Measurements from ENCODE around the gene LIN37.

Gene LIN37

DNA sequence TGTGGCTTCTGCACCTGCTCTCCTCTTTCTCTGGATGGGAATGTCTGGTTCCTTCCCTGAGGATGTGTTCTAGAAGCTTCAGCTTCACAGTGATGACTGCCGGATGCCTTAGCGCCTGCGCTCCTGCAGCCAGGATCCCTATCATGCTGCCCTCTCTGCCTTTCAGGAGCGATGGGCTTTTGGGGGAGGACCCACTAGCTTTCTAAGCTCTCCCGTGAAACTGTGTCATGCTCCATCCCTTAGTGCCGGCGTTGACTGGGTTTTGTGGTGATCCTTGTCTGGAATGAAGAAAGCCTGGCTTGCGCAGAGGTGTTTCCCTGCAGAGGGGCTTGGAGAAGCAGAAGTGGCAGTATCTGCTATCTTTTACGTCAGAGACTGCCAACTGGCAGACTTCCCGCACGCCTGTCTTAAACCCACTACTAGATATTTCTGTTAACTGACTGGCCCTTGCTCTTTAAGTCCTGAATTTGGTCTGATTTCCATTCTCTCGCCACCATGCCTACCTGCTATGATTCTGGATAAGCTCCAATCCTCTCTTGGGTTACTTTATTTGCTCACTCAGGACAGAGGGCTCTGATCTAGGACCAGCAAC is 34.4 kb upstream of the LIN37 start:
- Histone ChIP-seq H3K36me3 (ENCODE audit: control insufficient read depth, insufficient read depth, low read length) (no peaks in the 10 kb centered on the region), H3K9me3 (ENCODE audit: control insufficient read depth, low read length) (no peaks in the 10 kb centered on the region), H3K4me3 (ENCODE audit: insufficient read depth, low read depth, low read length) (no peak overlapping the region), H3K27ac (ENCODE audit: insufficient read depth, low read depth, low read length, poor library complexity, severe bottlenecking) (no peak overlapping the region), H3K27me3 (ENCODE audit: control insufficient read depth, insufficient read depth, low read length, poor library complexity, severe bottlenecking) (peaks cover 29% of the 10 kb centered on the region), H3K4me1 (ENCODE audit: control insufficient read depth, insufficient read depth, low read length) (peaks cover 23% of the 10 kb centered on the region)
- 90% methylated on average over 12 of the region's 12 CpGs for WGBS, 2 experiments

DNA sequence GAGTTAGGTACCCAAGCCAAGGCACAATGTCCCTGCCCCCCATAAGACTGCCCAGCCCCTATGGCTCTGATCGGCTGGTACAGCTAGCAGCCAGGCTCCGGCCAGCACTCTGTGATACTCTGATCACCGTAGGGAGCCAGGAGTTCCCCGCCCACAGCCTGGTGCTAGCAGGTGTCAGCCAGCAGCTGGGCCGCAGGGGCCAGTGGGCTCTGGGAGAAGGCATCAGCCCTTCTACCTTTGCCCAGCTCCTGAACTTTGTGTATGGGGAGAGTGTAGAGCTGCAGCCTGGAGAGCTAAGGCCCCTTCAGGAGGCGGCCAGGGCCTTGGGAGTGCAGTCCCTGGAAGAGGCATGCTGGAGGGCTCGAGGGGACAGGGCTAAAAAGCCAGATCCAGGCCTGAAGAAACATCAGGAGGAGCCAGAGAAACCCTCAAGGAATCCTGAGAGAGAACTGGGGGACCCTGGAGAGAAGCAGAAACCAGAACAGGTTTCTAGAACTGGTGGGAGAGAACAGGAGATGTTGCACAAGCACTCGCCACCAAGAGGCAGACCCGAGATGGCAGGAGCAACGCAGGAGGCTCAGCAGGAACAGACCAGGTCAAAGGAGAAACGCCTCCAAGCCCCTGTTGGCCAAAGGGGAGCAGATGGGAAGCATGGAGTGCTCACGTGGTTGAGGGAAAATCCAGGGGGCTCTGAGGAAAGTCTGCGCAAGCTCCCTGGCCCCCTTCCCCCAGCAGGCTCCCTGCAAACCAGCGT is 33.6 kb upstream of the LIN37 start:
- Histone ChIP-seq H3K9me3 (ENCODE audit: control insufficient read depth, low read length) (no peaks in the 10 kb centered on the region), H3K4me3 (ENCODE audit: insufficient read depth, low read depth, low read length) (no peak overlapping the region), H3K27ac (ENCODE audit: insufficient read depth, low read depth, low read length, poor library complexity, severe bottlenecking) (no peak overlapping the region), H3K36me3 (ENCODE audit: control insufficient read depth, insufficient read depth, low read length) (peaks cover under 1% of the 10 kb centered on the region), H3K27me3 (ENCODE audit: control insufficient read depth, insufficient read depth, low read length, poor library complexity, severe bottlenecking) (peaks cover 29% of the 10 kb centered on the region), H3K4me1 (ENCODE audit: control insufficient read depth, insufficient read depth, low read length) (peaks cover 27% of the 10 kb centered on the region)
- WGBS, 2 experiments: 56 to 60% methylated on average over 14 of the region's 14 CpGs

DNA sequence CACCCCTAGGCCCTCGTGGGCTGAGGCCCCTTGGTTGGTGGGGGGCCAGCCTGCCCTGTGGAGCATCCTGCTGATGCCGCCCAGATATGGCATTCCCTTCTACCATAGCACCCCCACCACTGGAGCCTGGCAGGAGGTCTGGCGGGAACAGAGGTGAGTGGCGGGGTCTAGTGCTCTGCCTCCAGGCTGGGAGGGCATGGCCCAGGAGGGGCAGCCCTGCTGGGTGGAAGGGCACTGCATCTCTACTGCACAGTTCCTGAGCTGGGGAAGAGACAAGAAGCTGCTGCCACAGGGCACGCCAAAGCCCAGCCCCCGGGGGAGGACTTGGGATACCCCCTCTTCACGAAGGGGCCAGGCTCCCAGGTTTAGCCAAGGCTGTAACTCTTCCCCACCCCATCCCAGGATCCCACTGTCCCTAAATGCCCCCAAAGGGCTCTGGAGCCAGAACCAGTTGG is 33.0 kb upstream of the LIN37 start:
- peaks cover 29% of the 10 kb centered on the region for H3K27me3 ChIP-seq (ENCODE audit: control insufficient read depth, insufficient read depth, low read length, poor library complexity, severe bottlenecking)
- peak overlapping the region; percentile 66 for H3K4me3 ChIP-seq (ENCODE audit: insufficient read depth, low read depth, low read length)
- H3K27ac ChIP-seq (ENCODE audit: insufficient read depth, low read depth, low read length, poor library complexity, severe bottlenecking): no peak overlapping the region
- 77 to 80% methylated on average over 7 of the region's 7 CpGs for WGBS, 2 experiments
- H3K36me3 ChIP-seq (ENCODE audit: control insufficient read depth, insufficient read depth, low read length): peaks cover 6% of the 10 kb centered on the region
- no peaks in the 10 kb centered on the region for H3K9me3 ChIP-seq (ENCODE audit: control insufficient read depth, low read length)
- H3K4me1 ChIP-seq (ENCODE audit: control insufficient read depth, insufficient read depth, low read length): peaks cover 27% of the 10 kb centered on the region

DNA sequence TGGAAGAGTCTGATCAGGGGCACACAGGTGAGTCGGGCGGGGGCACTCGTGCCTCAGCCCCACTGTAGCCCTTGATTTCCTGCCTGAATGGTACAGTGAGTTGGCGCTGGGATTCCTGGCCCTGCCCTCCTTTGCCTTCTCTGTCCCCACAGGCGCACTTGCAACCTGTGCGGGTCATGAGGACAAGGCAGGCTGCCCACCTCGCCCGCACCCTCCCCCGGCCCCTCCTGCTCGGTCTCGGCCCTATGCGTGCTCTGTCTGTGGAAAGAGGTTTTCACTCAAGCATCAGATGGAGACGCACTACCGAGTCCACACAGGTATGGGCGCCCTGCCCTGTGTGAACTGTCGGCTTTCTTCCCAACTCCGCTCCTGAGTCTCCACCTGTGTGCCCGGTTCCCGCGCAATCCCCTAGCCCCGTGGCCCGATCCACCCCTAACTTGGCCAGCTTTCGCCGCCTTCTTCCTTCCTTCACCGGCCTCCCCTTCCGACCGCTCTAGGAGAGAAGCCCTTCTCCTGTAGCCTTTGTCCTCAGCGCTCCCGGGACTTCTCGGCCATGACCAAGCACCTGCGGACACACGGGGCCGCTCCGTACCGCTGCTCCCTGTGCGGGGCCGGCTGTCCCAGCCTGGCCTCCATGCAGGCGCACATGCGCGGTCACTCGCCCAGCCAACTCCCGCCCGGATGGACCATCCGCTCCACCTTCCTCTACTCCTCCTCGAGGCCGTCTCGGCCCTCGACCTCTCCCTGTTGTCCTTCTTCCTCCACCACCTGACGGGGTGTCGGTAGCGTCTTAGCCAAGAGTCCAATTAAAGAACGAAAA is 32.2 kb upstream of the LIN37 start:
- Histone ChIP-seq H3K36me3 (ENCODE audit: control insufficient read depth, insufficient read depth, low read length) (peaks cover 6% of the 10 kb centered on the region), H3K27ac (ENCODE audit: insufficient read depth, low read depth, low read length, poor library complexity, severe bottlenecking) (peak overlapping the region; percentile 87), H3K4me1 (ENCODE audit: control insufficient read depth, insufficient read depth, low read length) (peaks cover 27% of the 10 kb centered on the region), H3K4me3 (ENCODE audit: insufficient read depth, low read depth, low read length) (peak overlapping the region; percentile 66), H3K27me3 (ENCODE audit: control insufficient read depth, insufficient read depth, low read length, poor library complexity, severe bottlenecking) (peaks cover 29% of the 10 kb centered on the region), H3K9me3 (ENCODE audit: control insufficient read depth, low read length) (no peaks in the 10 kb centered on the region)
- WGBS, 2 experiments: 5% methylated on average over 52 of the region's 52 CpGs

DNA sequence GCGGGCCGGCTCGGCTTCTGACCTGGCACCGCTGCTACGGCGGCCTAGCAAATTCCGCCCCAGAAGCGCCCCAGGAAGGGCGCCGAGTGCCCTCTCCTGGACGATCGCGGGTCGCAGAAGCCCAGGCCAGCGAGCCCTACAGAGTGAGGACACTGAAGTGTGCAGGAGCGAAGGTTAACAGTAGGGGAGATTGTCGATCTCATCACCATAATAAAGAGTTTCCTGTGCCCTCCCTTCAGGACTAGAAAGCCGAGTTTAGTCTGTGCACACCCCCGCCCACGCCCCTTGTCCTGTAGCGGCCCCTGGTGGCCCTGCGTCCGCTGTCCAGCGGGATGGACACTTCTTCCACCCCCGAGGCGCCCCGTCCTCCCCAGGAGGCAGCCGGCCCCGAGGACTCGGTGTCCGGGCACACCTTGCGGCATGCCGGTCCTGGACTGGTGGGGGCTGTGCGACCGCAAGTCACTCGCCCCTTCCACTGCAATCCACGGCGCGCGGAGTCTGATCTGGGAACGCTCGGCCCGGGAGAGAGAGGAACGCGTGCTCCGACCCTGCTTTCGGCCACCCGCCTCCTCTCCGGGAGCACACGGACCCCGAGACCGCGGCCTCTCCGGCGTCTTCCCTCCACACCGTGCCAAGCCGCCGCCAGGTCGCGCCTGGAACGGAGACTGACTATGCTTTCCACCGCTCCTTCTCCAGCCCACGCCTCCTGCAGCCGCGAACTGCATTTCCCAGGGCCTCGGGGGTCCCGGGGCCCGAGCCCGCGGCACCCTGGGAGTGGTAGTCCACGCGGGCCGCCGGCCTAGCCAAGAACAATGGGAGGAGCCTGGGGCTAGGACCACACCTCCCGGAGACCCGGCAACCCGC is 31.3 kb upstream of the LIN37 start:
- peaks cover 6% of the 10 kb centered on the region for H3K36me3 ChIP-seq (ENCODE audit: control insufficient read depth, insufficient read depth, low read length)
- 0% methylated on average over 77 of the region's 77 CpGs for WGBS, 2 experiments
- H3K27ac ChIP-seq (ENCODE audit: insufficient read depth, low read depth, low read length, poor library complexity, severe bottlenecking): peak overlapping the region; percentile 87
- H3K4me3 ChIP-seq (ENCODE audit: insufficient read depth, low read depth, low read length): peak overlapping the region; percentile 66
- no peaks in the 10 kb centered on the region for H3K9me3 ChIP-seq (ENCODE audit: control insufficient read depth, low read length)
- H3K27me3 ChIP-seq (ENCODE audit: control insufficient read depth, insufficient read depth, low read length, poor library complexity, severe bottlenecking): peaks cover 29% of the 10 kb centered on the region
- peaks cover 27% of the 10 kb centered on the region for H3K4me1 ChIP-seq (ENCODE audit: control insufficient read depth, insufficient read depth, low read length)

DNA sequence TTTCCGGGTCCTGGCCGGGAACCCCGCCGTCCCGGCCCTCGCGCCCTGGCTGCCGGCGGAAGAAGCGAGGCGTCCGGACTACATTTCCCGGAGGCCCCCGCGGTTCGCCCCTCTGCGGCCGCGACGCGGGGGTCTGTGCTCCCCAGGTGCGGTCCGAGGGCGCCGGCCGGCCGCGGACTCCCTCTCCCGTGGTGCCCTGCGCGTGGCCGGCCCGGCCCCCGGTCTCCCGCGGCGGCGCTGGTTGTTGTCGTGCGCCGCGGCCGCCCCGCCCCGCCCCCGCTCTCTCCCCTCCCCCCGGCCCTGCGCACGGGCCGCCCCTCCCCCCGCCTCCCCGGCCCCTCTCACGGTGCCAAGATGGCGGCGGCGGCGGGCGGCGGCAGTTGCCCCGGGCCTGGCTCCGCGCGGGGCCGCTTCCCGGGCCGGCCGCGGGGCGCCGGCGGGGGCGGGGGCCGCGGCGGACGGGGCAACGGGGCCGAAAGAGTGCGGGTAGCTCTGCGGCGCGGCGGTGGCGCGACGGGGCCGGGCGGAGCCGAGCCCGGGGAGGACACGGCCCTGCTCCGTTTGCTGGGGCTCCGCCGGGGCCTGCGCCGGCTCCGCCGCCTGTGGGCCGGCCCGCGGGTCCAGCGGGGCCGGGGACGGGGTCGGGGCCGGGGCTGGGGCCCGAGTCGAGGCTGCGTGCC is 30.6 kb upstream of the LIN37 start, which contains the start of gene KMT2B:
KMT2B (plus strand) TSS at position 339 of the 680 bp plus-strand sequence; CDS start at position 355, 16 bp downstream.
- H3K4me3 ChIP-seq (ENCODE audit: insufficient read depth, low read depth, low read length): peak within 1 kb of the TSS; percentile 70
- peaks cover 13% of the 10 kb centered on the region for H3K36me3 ChIP-seq (ENCODE audit: control insufficient read depth, insufficient read depth, low read length)
- H3K27me3 ChIP-seq (ENCODE audit: control insufficient read depth, insufficient read depth, low read length, poor library complexity, severe bottlenecking): peaks cover 29% of the 10 kb centered on the region
- 0% methylated on average over 99 to 107 of the region's 109 CpGs for WGBS, 2 experiments
- H3K4me1 ChIP-seq (ENCODE audit: control insufficient read depth, insufficient read depth, low read length): peaks cover 27% of the 10 kb centered on the region
- peak within 1 kb of the TSS; percentile 87 for H3K27ac ChIP-seq (ENCODE audit: insufficient read depth, low read depth, low read length, poor library complexity, severe bottlenecking)
- H3K9me3 ChIP-seq (ENCODE audit: control insufficient read depth, low read length): no peaks in the 10 kb centered on the region

DNA sequence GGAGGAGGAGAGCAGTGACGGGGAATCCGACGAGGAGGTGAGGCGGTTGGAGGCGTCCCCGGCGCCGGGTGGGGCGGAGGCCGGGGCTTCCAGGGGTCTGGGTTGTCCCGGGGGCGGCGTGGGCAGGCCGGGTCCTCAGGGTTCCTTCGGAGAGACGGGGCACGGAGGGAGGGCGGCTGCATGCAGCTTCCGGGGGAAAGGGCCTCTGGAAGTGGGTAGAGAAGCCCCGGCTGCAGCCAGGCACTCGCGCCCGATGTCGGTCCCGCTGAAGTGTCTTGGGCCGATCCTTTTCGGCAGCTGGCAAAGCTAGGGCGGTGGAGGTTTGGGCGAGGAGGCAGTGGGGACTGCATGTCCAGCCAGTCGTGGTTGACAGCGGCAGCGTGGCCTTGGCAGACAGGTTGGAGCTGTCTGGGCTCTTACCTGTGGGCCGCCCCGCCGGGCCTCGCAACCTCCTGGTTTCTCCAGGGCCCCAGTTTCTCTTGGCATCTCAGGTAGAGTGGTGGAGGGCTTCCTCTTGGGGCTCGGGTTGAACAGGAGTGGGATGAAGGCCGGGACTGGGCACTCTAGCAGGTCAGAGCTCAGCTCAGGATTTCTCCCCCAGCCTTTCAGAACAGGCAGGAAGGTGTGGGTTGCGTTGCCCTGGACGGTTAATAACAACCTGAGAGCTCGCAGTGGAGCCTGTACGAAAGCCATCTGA is 29.9 kb upstream of the LIN37 start:
- H3K4me1 ChIP-seq (ENCODE audit: control insufficient read depth, insufficient read depth, low read length): peaks cover 27% of the 10 kb centered on the region
- no peak overlapping the region for H3K27ac ChIP-seq (ENCODE audit: insufficient read depth, low read depth, low read length, poor library complexity, severe bottlenecking)
- peaks cover 23% of the 10 kb centered on the region for H3K27me3 ChIP-seq (ENCODE audit: control insufficient read depth, insufficient read depth, low read length, poor library complexity, severe bottlenecking)
- peak overlapping the region; percentile 70 for H3K4me3 ChIP-seq (ENCODE audit: insufficient read depth, low read depth, low read length)
- WGBS, 2 experiments: 4% methylated on average over 42 of the region's 42 CpGs
- H3K36me3 ChIP-seq (ENCODE audit: control insufficient read depth, insufficient read depth, low read length): peaks cover 20% of the 10 kb centered on the region
- H3K9me3 ChIP-seq (ENCODE audit: control insufficient read depth, low read length): no peaks in the 10 kb centered on the region

DNA sequence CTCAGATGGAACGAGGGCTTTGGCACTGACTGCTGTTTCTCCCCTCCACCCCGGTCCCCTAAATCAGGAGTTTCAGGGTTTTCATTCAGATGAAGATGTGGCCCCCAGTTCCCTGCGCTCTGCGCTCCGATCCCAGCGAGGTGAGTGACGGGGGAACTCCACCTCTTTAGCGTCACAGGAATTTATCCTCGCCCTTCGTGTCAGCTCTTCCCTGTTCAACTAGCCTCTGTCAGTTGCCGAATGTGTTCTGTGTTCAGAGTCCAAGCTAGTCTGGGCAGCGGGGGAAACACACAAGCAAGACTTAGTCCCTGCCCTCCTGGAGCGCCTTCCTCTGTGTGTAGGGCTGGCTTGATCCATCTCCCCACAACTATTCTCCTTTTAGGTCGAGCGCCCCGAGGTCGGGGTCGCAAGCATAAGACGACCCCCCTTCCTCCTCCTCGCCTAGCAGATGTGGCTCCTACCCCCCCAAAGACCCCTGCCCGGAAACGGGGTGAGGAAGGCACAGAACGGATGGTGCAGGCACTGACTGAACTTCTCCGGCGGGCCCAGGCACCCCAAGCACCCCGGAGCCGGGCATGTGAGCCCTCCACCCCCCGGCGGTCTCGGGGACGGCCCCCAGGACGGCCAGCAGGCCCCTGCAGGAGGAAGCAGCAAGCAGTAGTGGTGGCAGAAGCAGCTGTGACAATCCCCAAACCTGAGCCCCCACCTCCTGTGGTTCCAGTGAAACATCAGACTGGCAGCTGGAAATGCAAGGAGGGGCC is 28.8 kb upstream of the LIN37 start:
- peaks cover 15% of the 10 kb centered on the region for H3K27me3 ChIP-seq (ENCODE audit: control insufficient read depth, insufficient read depth, low read length, poor library complexity, severe bottlenecking)
- peaks cover 22% of the 10 kb centered on the region for H3K4me1 ChIP-seq (ENCODE audit: control insufficient read depth, insufficient read depth, low read length)
- H3K4me3 ChIP-seq (ENCODE audit: insufficient read depth, low read depth, low read length): peak overlapping the region; percentile 70
- peaks cover 30% of the 10 kb centered on the region for H3K36me3 ChIP-seq (ENCODE audit: control insufficient read depth, insufficient read depth, low read length)
- no peak overlapping the region for H3K27ac ChIP-seq (ENCODE audit: insufficient read depth, low read depth, low read length, poor library complexity, severe bottlenecking)
- 93 to 94% methylated on average over 32 of the region's 32 CpGs for WGBS, 2 experiments
- no peaks in the 10 kb centered on the region for H3K9me3 ChIP-seq (ENCODE audit: control insufficient read depth, low read length)

Measured in ectodermal cell (in vitro differentiated cells).